SHP77 treated with DMSO at 0.1 percent for 48 hours (cell line): ENCODE data around the gene N4BP2.
"Not testable (repeated sequence)": the region's sequence is repeated elsewhere in the genome, so short reads cannot be mapped to it uniquely, and the experiment has no call there.

Experiments used
- DNase-seq: peaks from one replicate; lab custom pipeline; 2025; lab: John Stamatoyannopoulos, UW

Gene N4BP2

DNA sequence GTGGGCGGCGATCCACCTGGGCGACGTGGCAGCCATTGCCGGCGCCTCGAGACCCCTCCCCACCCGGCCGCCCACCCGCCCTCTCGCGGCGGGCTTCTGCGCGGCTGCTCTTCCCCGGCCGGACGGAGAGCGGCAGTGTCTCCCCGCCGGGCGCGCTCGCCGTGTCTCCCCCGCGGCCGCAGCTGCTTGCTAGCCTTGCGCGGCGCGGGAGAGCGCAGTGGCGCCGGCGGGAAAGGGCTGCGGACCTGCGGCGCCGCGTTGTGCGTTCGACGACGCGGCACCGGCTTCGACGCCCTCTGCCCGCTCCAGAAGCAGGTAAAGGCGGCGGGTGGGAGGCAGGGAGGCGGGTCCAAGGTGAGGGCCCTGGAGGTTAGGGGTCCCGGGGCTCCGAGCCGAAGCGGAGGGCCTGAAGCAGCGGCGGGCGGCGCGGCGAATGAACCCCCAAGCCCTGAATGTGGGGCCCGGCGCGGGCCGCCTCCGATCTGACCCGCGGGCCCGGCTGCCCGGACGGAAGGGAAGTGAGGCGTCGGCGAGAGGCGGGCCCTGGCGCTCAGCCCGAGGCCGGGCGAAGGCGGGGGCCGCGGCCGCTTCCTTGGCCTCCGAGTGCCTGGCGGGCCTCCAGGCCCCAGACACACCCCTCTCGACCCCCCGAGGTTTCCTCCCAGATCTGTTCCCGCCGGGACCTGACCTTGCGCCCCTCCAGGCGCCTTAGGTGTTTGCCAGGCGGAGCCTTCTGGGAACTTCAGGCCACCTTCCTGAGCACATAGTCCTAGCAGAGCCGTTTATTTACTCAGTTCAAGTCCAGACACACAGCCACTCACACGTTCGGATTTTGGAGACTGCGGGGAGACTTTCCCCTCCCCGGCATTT is at the start of gene N4BP2:
TSS of gene N4BP2 (plus strand) at position 135 of the 870 bp plus-strand sequence. CDS start 40,491 bp downstream, outside the sequence.
- DNase-seq, result peak; percentile 38

DNA sequence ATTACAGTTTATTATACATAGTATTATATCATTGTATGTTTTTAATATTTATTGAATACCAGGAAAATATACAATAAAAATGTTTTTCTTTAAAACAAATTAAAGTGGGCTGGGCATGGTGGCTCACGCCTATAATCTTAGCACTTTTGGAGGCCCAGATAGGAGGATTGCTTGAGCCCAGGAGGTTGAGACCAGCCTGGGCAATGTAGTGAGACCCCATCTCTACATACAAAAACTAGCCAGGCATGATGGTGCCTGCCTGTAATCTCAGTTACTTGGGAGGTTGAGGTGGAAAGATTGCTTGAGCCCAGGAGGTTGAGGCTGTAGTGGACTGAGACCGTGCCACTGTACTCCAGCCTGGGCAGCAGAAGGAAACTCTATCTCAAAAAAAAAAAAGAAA is 40.6 kb upstream of the N4BP2 start:
- no peak for DNase-seq

DNA sequence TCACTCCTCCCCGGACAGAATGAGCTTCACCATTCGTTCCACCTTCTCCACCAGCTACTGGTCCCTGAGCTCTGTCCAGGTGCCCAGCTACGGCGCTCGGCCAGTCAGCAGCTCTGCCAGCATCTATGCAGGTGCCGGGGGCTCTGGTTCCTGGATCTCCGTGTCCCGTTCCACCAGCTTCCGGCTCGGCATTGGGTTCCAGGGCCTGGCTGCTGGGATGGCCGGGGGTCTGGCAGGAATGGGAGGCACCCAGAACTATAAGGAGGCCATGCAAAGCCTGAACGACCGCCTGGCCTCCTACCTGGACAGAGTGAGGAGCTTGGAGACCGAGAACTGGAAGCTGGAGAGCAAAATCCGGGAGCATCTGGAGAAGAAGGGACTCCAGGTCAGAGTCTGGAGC is 36.4 kb upstream of the N4BP2 start:
- DNase-seq, result no peak

DNA sequence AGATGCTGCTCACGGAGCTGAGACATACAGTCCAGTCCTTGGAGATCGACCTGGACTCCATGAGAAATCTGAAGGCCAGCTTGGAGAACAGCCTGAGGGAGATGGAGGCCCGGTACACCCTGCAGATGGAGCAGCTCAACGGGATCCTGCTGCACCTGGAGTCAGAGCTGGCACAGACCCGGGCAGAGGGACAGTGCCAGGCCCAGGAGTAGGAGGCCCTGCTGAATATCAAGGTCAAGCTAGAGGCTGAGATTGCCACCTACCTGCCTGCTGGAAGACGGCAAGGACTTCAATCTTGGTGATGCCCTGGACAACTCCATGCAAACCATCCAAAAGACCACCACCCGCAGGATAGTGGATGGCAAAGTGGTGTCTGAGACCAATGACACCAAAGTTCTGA is 35.5 kb upstream of the N4BP2 start:
- DNase-seq, result not testable (repeated sequence)

DNA sequence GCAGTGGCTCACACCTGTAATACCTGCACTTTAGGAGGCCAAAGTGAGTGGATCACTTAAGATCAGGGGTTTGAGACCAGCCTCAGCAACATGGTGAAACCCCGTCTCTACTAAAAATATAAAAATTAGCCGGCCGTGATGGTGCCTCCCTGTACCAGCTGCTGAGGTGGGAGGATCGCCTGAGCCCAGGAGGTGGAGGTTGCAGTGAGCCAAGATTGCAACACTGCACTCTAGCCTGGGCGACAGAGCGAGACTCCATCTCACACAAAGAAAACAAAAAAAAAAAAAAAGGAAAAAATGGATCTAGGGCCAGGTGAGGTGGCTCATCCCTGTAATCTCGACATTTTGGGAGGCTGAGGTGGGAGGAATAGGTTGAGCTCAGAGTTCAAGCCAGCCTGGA is 32.6 kb upstream of the N4BP2 start:
- not testable (repeated sequence) for DNase-seq

DNA sequence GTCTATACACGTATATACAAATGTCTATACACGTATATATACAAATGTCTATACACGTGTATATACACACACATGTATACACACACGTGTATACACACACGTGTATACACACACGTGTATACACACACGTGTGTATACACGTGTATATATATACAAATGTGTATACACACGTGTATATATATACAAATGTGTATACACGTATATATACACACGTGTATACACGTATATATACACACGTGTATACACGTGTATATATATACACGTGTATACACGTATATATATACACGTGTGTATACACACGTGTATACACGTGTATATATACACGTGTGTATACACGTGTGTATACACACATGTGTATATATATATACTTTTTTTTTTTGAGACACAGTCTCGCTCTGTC is 23.9 kb upstream of the N4BP2 start:
- DNase-seq, result no peak

DNA sequence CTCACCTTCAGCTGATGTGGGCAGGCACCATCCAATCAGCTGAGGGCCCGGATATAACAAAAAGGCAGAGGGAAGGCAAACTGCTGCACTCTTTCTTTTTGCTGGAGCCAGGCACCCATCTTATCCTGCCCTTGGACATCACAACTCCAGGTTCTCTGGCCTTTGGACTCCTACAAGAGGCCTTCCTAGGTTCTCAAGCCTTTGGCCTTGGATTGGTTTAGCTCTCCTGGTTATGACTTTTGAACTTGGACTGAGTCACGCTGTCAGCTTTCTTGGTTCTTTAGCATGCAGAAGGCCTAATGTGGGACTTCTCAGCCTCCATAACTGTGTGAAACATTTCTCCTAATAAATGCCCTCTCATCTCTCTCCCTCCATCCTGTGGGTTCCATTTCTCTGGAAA is 23.0 kb upstream of the N4BP2 start:
- no peak for DNase-seq

DNA sequence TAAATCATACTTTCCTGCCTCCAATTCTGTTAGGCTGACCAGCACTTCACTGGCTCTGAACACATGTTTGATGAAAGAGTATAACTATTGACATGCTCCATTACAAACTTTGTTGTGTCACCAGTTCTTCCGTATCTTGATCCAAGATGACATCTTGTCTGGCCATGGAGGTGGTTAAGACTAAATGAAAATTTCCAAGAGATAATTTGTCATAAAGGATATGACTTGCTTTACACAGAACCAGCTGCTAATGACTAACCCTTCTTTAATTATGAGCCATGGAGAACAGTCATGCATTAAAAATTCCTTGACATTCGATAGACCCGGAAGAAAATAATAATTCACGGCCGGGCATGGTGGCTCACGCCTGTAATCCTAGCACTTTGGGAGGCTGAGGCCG is 17.7 kb upstream of the N4BP2 start:
- DNase-seq, result no peak

DNA sequence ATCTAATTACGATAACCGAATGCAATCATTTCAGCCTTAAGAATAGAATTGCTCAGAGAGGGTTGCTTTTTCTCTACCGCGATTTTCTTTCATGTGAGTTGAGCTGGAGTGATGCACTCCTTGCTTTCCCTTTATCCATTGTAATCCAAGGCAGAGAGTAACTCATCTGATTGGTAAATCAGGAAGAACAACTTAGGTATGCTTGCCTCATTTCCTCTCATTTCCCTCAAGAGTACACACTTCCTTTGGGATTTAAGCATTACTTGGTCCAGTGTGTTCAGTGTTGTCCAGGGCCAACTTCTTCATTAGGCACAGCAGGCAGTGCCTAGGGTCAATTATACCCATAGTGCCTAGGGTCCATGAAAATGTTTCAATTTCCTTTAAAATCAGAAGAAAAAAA is 15.7 kb upstream of the N4BP2 start:
- no peak for DNase-seq

DNA sequence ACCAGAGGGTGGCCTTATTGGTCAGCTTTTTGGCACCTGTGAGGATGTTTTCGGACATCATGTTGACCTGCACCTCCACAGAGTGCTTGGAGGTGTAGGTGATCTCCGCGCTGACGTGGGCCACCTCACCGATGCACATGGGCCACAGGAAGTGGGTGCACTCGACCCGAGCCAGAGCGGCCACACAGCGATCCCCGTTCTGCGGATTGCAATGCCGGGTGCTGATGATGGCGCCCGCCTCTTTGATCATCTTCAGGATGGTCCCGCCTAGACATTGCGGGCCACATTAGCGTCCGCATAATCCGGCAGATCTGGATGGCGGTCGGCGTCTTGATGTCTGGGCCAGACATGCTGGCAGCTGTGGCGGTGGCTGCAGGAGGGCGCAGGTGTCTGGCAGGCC is 12.9 kb upstream of the N4BP2 start:
- DNase-seq, result no peak

DNA sequence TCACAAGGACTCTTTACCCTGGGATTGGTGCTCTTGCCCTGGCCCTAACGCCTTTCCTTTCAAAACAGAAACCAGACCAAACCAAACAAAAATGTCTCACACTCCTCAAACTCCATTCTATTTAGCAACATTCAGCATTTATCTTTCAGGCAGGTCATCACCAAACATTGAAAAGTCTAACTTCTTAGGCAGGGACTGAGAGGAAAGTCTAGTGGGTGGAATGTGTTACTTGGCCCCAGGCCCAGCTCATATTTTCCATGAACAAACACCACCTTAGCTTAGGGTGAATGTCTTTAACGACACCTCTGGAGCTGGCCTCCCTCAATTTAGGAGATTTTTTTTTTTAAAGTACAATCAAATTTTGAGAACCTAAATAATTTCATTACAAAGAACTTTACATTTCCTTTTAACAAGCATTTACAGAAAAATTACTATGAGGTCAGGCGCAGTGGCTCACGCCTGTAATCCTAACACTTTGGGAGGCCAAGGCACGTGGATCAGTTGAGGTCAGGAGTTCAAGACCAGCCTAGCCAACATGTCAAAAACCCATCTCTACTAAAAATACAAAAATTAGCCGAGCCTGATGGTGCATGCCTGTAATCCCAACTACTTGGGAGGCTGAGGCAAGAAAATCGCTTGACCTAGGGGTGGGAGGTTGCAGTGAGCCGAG is 10.2 kb upstream of the N4BP2 start:
- DNase-seq, result peak; percentile 2

DNA sequence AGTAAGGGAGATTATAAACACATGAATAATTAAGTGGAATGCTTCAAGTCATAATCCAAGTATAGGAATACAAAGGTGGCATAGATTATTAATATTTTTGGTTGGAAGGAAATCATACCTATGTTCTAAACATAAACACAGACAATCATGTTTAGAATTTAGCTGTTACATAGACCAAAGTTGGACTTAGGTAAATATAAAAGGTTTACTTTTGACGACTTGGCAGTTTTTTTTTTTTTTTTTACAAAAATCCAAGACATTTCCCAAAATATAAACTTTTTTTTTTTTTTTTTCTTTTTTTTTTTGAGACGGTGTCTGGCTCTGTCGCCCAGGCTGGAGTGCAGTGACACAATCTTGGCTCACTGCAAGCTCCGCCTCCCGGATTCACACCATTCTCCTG is 3.5 kb upstream of the N4BP2 start:
- no peak for DNase-seq

DNA sequence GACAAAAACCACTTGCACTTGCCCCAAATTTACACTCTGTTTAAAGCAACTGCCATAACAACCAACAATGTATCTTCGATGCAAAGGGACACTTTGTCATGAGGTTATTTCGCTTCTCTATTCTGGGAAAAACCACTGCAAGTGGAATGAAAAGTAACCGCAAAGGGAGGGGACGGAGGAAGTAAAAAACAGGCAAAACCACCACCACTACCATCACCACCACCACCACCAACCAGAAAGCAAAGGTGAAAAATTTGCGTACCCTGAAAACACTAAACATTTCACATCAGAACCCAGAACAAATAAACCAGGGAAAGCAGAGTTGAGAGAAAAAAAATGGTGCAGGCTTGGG is 1.2 kb upstream of the N4BP2 start:
- DNase-seq, result no peak

DNA sequence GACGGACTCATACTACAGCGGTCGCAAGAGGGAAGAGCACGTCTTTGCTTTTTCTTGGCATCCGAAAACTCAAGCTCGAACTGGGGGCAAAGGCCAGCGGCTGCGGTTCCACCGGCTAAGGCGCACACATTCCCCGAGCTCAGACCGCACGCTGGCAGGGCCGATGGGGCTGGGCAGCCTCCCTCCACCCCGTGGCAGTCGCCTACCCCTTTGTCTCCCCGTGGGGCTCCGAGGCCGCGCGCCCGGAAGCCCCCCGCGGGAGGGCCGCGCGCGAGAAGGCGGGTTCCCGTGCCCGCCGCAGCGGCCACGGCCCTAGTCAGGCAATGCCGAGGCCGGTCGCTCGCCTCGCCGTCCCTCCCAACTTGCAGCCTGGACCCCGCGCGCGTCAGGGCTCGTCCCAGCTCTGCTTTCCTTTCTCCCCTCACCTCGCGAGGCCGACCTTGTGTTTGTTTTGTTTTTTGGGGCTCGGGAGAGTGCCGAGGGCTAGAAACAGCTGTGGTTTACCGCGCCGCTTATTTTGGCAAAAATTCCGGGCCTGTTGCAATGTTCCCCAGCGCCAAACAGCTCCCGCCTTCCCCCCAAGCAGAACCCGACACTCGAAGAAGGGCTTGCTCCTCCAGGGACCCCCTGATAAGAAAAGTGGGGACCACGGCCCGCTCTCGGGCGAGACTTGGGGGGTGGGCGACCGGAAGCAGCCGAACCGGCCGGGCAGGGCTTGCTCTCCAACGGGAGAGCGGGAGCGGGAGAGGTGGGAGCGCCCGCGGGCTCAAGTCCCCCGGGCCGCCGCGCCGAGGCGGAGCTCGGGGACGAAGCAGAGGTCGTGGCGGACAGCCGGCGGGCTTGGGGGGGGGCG is 561 bp upstream of the N4BP2 start:
- DNase-seq, result no peak

DNA sequence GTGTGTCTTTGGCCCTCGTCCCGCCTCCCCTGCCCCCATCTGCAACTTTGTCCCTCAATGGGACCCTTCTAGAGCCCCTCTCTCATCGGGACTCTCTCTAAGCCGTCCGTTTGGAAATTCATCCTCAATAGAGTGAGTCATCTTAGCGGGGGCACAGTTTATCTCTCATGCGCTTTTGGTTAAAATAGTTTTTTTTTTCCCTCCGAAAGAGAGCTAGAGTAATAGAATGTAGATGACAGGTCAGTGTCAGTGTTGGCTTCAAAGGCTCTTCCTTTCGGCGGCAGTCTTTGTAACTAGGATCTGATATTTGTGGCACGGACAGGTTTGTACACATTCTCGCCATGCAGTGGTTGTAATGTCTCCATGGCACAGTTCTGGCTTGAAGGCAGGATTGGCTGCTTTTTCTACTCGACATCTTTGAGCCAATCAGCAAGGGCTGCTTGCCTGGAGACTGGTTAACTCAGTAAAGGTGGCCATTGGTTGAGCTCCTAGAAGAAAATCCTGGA is 989 bp downstream of the N4BP2 start:
- DNase-seq, result peak; percentile 56

DNA sequence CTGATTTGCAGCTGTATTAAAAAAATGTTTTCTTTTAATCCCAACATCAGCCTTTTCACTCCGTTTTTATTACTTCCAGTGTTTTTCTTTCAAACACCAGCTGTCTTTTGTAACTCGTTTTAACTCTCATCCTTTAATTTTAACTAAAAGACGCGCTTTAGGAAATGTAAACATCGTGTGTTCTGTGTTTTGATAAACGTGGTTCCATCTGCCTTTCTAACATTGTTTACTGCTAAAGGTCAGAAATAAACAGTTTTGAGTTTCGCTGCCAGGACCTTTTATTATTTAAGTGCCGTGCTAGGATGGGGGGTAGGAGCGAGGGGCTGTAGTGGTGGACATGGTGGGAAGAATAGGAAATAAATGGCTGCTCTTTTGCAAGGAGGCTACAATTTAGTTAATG is 1.5 kb downstream of the N4BP2 start:
- DNase-seq, result no peak

DNA sequence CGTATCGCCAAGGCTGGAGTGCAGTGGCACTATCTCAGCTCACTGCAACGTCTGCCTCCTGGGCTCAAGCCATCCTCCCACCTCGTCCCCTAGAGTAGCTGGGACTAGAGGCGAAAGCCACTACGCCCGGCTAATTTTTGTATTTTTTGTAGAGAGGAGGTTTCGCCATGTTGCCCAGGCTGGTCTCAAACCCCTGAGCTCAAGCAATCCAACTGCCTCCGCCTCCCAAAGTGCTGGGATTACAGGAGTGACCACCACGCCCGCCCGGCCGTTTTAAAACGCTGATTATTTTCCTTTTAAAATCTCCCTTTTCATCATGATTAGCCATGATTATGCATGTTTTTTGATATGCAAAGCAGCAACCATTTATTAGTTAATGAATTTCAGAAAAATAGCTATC is 2.2 kb downstream of the N4BP2 start:
- DNase-seq, result no peak

DNA sequence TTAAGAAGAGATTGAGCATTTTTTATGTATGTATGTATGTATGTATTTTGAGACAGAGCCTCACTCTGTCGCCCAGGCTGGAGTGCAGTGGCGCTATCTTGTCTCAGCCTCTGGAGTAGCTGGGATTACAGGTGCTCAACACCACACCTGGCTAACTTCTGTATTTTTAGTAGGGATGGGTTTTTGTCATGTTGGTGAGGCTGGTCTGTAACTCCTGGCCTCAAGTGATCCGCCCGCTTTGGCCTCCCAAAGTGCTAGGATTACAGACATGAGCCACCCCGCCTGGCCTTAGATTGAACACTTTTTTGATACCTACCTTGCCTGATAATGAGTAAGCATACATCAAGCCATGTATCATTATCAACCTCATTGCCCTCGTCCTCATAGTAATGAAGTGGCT is 2.7 kb downstream of the N4BP2 start:
- DNase-seq, result no peak

DNA sequence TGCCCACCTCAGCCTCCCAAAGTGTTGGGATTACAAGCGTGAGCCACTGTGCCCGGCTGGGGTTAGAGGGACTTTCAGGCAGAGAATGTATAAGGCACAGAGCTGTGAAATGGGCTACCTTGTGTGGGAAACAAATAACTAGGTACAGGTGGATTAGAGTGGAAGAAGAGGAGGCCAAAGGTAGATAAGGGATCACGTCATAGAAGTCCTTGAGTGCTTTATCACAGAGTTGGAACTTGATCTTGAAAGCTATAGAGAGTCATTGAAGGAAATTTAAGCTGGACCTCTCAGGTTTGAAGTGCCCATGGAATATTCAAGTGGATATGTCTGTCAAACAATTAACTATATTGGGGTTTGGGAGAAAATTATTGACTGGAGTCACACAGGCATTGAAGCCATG is 8.4 kb downstream of the N4BP2 start:
- DNase-seq, result no peak

DNA sequence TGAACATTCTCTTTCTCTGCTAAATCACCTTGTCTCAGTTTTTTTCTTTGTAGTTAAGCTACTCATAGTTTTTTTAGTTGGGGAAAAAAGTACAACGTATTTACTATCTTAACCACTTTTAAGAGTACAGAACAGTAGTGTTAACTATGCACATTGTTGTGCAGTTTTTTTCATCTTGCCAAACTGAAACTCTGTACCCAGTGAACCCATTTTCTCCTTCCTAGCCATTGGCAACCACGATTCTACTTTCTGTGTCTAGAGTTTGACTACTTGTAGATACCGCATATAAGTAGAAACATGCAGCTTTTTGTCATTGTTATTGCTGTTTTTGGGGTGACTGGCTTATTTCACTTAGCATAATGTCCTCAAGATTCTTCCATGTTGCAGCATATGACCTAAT is 10.0 kb downstream of the N4BP2 start:
- DNase-seq, result no peak

DNA sequence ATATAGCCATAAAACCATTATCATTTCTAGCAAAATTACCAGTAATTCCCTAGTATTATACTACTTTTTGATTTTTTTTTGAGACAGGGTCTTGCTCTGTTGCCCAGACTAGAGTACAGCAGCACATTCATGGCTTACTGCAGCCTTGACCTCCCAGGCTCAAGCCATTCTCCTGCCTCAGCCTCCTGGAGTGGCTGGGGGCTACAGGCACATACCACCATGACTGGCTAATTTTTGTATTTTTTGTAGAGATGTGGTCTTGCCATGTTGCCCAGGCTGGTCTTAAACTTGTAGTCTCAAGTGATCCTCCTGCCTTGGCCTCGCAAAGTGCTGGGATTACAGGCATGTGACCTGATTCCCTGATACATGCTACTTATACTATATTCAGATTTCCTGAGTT is 13.7 kb downstream of the N4BP2 start:
- DNase-seq, result no peak

DNA sequence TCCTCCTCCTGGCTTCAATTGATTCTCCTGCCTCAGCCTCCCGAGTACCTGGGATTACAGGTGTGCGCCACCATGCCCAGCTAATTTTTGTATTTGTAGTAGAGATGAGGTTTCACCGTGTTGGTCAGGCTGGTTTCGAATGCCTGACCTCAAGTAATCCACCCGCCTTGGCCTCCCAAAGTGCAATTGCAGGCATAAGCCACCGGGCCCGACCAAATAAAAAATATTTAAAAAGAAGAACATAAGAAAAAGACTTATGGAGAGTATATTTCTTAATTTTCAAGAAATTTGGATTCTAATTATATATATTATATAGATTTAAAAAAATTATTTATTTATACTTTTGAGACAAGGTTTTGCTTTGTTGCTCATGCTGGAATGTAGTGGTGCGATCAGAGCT is 29.8 kb downstream of the N4BP2 start:
- DNase-seq, result no peak
